NCI-H524 (cell line): Measurements from ENCODE around the gene UCN2.

ENCODE experiments used
- DNase-seq, 2 experiments: peaks; one replicate each; lab custom pipeline; 2025; lab: John Stamatoyannopoulos, UW

Gene UCN2

DNA sequence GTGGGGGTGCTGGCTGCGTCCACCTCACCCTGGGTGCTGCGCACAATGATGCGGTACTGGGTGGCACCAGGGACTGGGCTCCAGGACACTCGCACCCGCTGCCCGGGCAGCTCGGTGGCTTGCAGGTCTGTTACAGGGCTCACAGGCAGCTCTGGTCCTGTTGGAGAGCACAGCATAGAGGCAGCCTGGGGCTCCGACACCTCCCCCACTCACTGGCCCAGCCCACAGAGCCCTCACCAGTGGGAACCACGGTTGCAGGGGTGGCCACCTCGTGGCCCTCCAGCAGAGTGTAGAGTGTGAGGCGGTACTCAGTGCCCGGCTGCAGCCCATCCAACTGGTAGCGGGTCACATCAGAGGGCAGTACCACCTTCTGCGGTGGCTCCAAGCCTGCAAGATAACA is 27.9 kb upstream of the UCN2 start:
- no peak for DNase-seq

DNA sequence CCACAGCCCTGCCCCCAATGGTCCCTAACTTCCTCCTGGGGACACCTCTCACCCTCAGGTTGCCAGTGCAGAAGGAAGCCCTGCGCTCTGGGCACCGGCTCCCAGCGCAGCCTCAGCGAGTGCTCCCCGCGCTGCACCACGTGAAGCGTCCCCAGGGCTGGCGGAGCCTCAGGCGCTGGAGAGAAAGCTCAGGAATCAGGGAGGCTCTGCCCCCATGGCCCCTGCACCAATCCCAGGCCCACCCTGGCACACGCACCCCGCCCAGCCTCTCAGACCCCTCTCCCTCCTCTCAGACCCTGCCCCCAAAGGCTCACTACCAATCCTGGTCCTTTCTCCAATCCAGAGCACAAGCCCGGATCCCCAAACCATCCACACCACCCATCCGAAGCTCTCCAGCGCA is 24.6 kb upstream of the UCN2 start:
- no peak for DNase-seq

DNA sequence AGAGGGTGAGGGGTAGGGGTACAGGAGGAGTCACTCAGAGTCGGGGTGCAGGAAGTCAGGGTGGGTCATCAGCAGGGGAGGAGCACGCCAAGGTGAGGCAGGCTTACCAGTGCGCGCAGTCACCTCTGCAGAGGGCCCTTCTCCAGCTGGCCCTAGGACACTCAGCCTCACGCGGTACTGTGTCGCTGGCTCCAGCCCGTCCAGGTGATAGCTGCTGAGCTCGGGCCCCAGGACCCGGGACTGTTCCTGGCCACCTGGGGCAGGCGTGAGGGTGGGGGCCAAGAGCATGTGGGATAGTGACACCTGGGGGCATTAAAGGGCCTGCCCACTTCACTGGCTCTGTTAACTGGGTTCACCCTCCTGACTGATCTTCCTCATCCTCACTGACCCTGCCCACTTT is 24.1 kb upstream of the UCN2 start:
- no peak for DNase-seq

DNA sequence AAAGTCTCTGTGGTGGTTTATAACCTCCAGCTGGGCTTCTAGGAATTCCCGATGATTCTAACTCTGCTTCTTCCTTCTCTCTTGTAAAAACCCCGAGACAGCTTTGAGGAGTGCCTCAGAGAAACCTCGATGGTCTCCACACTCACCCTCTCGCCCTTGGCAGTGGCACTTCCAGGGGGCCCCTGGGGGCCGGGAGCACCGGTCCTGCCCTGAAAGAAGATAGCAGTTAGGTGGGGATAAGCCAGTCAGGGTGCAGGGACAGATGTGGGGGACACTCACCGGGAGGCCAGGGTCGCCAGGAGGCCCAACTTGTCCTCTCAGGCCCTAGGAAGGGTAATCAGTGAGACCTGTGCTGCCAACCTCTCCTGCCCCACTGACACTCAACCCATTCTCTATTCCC is 21.8 kb upstream of the UCN2 start:
- no peak for DNase-seq

DNA sequence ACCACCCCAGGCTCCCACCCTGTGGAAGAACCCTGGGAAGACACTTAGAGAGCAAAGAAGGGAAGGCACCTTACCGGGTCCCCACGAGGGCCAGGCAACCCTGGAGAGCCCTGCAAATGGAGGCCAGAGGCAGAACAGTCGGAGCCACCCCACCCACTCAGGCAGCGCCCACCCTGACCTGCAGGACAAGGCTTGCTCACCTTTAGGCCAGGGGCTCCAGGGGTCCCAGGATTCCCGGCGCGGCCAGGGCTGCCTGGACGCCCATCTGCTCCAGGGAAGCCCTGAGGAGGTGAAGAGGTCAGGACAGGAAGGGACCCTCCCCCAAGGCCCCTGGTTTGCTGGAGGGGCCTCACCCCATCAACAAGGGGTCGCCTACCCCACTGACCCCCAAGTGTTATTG is 21.3 kb upstream of the UCN2 start:
- no peak for DNase-seq

DNA sequence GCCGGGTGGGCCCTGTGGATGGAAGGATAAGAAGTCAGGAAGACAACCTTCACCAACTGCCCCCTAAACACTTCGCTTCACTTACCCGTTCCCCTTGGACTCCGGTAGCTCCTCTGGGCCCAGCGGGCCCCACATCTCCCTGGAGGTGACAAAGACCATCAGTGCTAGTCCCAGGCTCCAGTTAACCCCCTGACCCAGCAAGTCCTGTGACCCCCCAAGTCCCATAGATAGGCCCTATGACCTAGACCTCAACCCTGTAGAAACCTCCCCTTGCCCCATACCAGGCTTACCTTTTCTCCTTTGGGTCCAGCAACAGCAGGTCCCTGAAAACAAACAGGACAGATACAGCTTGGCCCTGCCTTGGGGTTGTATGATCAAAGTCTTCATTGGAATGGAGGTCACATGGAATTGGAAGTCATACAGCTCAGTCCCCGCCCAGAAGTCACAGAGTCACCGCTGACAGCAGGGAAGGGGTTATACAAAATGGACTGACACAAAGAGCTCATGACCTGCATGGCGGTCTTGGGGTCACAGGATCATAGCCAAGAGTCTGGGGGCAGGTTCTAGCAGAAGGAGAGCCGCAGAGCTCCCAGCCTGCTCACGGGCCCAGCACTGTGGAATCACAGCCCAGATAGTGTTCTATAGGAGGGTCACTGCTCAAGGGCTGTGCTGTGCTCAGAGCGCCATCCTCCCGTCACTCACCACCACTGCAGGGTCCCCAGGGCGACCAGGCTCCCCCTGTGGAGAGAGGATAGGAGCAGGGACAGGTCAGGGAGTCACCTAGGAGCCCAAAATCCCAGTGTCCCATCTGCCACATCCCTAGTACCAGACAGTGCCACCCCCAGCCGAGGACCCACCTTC is 18.3 kb upstream of the UCN2 start:
- no peak for DNase-seq

DNA sequence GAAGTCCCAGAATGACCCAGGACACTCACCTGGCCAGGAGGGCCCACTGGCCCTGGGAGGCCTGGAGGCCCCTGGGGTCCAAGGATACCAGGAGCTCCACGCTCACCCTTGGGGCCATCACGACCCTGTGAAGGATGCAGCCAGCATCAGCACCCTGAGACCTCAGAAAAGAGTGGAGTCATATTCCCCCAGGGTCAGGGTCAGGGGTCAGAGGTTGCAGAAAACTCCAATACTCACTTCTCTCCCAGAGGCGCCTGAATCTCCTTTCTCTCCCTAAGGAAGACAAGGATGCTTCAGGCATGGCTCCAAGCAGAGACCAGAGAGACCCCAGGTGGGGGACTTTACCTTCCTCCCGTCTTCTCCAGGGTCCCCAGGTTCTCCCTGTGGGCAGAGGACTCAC is 13.1 kb upstream of the UCN2 start:
- DNase-seq: no peak

DNA sequence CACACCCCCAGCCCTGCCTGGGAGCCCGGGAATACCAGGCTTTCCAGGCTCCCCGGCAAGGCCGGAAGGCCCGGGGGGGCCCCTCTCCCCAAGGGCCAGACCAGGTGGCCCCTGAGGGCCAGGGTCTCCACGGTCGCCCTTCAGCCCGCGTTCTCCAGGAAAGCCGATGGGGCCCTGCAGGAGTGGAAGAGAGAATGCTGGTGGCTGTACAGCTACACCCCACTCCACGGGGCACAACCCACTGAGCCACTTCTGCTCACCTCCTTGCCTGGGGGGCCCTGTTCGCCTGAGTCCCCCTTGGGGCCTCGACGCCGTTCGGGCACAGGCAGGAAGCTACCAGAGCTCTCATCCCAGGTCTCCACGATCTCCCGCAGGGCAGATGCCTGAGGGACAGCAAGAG is 11.8 kb upstream of the UCN2 start:
- no peak for DNase-seq

DNA sequence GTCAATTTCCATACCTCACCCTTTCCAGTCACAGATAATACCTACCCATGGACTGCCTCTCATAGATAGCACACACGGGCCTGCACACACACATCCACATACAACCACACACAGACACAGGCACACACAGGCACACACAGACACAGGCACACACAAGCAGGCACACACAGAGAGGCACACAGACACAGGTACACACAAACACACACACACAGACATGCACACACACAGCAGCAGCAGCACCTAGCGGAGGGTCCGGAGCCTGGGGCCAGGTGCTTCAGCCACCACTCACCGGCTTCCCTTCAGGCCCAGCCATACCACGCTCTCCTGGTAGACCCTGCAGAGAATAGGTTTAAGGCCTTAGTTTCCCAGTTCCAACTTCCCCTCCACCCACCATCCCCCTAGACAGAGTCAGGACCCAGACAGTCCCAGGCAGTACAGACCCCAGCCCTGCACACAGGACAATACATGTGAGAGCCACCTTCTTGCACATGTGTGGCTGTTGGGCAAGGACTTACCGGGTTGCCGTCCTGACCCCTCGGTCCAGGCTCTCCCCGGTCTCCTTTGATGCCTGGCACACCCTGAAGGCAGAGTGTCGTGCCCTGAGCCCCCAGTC is 10.5 kb upstream of the UCN2 start:
- DNase-seq: no peak

DNA sequence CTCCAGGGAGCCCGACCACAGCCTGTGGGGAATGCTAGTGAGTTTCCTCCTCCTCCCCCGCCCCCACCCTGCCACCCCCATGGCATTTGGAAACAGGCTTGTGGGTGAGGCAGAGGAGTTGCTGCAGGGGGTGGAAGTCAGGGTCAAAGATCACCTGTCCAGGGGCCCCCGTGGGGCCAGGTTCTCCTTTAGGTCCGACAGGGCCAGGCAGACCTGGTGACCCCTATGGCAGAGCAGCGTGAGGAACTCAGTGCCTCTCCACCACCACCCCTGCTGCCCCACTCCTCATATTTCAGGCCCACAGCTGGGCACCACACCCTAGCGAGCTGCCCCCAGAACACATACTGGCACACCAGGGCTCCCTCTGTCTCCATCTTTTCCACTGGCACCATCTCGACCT is 8.9 kb upstream of the UCN2 start:
- no peak for DNase-seq

DNA sequence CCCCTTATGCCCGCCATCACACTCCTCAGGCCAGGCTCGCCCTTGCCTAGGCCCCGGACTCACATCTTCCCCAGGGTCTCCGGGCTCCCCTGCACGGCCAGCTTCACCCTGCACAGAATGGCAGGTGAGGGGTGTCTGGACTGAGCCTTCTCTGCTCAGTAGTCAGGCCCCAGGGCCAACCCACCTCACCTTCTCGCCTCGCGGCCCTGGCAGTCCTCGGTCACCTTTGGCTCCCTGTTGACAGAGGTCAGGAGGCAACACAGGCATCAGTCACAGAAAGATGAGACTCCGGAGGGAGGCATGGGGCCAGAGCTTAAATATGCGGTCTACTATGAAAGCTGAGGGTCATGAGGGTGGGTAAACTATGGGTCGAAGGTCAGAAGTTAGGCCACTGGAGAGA is 8.4 kb upstream of the UCN2 start:
- no peak for DNase-seq

DNA sequence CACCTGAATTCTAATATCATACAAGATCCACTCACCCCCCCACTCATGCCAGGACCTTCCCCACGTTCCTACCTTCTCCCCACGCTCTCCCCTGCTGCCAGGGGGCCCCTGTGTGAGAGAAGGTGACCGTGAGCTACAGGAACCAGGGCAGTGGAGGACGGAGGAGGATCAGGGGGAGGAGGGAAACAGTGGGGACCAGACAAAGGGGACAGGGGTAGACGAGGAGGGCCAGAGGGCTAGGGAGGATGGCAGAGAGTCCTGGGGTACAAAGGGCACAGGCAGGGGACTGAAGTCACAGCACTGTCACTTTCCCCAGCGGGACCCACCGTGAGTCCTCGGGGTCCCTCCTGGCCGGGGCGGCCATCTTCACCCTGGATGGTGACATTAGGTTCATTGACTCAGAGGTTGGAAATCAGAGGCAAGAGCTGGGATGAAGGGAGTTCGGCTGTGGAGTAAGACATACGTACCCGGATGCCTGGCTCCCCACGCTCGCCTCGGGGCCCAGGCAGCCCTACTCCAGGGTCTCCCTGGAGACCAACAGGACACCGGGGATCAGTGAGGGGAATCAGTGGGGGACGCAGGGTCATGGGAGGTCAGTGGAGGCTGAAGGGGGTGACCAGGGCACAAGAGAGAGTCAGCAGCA is 6.3 kb upstream of the UCN2 start:
- no peak for DNase-seq

DNA sequence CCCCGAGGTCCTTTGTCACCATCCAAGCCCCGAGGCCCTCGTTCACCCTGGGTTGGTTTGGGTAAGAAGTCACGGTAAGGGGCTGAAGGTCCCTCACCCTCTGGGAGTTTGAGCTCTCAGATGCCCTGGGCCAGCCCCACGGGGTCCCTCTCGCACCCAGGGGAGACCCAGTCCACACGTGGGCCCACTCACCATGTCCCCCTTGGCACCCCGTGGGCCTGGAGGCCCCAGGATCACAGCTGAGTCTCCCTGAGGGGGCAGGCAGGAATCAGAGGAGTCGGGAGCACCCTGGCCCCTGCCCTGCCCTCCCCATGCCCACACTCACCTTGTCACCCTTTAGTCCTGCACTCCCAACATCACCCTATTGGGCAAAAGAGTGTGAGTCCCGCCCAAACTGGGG is 5.8 kb upstream of the UCN2 start:
- DNase-seq: no peak

DNA sequence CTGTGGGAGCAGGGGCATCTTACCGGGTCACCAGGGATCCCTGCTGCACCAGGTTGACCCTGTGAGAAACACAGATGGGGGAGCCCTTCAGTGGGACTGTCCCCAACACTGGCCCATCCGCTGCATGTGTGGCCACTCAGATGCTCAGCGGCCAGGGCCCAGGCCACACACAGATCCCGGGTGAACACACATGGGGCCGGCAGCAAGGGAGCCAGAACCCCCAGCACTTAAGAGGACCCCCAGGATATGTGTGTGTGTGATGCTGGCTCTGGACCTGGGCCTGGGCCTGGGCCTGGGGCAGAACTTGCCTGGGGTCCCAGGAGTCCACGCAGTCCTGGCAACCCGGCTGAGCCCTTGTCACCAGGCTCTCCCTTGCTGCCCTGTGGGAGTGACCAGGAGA is 4.9 kb upstream of the UCN2 start:
- DNase-seq: no peak

DNA sequence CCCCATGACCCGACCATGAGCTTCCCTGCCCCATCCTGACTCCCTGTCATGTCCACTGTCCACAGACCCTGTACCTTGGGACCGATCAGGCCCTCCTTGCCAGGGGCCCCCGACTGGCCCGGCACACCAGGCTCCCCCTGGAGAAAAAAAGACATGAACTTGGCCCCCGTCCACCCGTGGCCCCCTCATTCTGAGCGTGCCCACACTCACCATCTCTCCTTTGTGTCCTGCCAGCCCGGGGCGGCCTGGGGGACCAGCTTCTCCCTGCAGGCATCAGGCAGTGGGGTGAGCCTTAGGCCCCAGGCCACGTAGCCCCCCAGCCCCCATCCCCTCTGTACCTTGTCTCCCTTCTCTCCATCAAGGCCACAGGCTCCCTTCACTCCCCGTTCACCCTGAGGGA is 3.9 kb upstream of the UCN2 start:
- no peak for DNase-seq

DNA sequence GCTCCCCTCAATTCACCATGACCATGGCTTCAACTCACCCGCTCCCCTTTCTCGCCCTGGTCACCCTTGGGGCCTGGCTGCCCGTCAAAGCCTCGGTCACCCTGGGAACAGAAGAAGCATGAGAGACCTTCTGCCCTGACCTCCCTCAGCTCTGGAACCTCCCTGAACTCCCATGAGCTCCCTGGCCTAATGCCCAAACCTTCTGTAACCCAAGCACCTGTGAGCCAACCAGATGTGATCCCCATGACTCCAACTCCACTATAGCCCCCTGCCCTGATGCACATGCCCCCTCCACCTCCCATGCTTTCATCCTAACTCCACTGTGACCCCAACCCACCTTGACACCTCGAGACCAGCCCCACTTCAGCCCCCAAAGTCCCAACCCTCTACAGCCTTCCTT is 3.5 kb upstream of the UCN2 start:
- no peak for DNase-seq

DNA sequence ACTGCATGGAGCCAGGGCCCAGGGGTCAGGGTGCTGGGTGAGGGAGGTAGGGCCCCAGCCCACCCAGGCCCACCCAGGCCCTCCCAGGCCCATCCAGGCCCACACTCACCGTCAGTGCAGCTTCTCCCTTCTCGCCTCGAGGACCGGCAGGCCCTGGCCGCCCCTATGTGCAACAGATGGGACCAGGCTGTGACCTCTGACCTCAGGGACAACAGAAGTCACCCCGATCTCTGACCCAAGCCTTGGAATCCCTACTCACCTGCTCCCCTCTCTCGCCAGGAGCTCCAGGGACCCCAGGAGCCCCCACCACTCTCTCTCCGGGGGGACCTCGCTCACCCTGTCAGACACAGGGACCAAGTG is 2.8 kb upstream of the UCN2 start:
- DNase-seq: no peak

DNA sequence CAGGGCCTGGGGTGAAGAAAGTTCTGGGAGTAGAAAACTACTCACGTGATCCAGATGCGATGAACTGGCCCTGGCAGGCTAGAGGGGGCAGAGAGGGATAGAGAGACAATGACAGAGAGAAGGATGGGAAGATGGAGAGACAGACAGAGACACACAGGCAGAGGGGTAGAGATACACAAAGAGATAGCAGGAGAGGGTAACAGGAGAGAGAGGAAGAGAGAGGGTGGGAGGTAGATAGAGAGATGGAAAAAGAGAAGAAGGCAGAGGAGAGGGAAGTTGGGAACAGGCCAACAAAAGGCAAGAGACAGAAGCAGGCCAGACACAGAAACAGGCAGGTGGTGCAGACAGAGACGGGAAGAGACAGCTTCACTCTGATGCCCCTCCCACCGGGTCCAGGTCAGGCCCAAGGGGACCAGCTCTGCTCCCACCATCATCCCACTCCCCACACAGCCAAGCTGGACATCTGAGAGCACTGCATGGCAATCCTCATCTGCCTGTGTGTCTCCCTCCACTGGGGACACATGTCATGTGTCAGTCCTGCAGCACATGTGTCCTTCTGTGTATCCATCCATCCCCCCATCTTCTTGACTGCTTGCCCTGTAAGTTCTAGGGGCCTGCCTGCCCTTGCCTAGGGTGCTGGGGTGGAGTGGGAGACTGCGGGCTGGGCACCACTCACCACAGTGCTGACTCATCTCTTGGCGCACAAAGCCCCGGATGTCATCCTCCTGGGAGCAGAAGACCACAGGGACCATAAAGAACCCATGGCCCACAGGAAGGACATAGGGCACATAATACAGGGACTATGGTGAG is 2.2 kb upstream of the UCN2 start:
- DNase-seq: no peak

DNA sequence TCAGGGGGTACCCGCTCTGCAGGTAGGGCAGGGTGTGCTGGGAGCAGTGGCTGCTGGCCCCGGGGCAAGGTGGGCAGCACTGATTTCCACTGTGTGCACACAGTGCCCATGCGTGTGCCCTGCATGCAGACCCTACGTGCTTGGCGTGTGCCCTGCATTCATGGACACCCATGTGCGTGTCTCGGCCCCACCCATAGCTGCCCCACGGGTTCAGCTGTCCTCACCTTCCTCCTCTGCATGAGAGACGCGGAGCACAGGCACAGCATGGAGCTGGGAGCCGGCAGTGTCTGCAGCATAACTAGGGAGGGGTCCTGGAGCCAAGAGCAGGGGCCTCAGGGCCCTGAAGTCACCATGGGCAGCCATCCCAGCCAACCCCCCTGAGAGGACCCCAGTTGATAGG is 1.6 kb upstream of the UCN2 start:
- no peak for DNase-seq

DNA sequence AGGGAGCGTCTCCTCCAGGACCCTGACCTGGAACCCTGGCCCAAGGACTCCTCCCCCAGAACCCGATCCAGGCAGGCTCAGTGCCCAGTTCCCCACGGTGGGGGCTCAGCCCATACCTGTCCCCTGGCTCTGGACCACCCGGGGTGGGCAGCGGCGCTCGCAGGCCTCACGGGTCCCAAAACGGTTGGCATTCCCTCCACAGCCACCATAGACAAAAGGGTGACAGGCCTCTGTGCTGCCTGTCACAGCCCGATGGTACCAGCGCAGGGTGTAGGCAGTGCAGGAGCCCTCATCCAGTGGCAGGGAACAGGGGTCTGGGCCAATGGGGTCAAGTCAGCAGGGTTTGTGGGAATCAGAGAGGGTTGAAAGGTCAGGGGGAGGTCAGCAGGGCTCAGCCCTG is 1.1 kb upstream of the UCN2 start:
- no peak for DNase-seq

DNA sequence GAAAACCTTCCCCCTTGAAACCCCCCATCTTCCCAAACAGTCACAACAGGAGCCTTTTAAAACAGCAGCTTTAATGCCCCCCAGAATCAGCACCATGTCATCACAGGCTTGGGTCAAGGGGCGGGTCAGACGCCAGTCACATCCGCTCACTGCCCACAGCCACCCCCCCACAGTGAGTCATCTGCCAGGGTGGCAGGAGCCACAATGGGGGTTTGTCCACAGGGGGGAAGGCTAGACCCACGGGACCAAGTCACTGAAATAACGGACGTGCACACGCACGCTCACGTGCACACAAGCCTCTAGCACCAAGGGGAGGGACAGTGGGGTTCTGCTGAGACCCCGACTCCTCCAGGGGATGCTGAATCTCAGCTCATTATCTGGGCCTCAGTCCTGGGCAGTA is 441 bp upstream of the UCN2 start:
- DNase-seq: no peak

DNA sequence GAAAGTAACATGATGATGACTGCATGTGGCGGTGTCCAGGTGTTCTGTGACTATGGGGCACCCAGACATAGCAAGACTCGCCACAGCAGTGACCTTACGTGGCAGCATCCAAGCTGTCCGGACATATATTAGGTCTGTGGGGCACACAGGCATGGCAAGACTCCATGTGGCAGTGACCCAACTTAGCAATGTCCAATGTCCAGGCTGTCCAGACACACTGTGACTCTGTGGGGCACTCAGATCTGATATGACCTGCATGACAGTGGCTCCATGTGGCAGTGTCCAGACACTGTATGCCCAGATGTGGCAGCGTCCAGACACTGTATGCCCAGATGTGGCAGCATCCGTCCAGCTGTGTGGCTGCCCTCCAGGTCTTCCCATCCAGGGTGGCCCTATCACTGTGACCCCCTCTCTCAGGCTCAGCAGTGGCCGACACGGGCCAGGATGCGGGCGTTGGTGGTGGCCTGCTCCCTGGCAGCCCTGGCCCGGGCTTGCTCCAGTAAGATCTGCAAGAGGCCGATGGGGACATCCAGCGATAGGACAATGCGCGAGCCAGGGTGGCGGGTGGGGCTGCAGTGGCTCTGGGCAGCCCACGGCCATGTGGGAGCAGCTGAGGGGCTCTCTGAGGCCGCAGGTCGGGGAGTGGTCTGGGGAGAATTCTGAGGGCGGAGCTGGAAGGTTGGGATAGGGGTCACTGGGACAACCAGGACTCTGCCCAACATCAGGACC is 1.1 kb downstream of the UCN2 start:
- no peak for DNase-seq
